Lower lobe of right lung (tissue), 2 donors: Measurements from ENCODE around the gene MAP3K2. TPM values are rescaled to one million over a fixed set of nuclear protein-coding genes. Genes with fewer than 3 reads are reported as not detected.
A peak's percentile ranks its signal among the peaks of the same experiment; 100 is the strongest.

Source experiments
- ATAC-seq, 2 donors: fragments of 200-7000 bp; cut with Tn5 transposase; one replicate each; pipeline ENCODE4 v1.9.1; 2020 to 2022; ENCODE audit warnings: mild to moderate bottlenecking in 2 of 2, moderate library complexity in 2 of 2
- DNase-seq: peaks from one replicate; pipeline ENCODE4 v3.0.0-alpha.2; 2020
- H3K27ac ChIP-seq: fragments of 200-600 bp; one replicate; pipeline ENCODE4 v1.8.0; 2022
- H3K27me3 ChIP-seq: fragments of 200-600 bp; one replicate; pipeline ENCODE4 v1.8.0; 2022; ENCODE audit warnings: low read depth
- H3K36me3 ChIP-seq: fragments of 200-600 bp; one replicate; pipeline ENCODE4 v1.8.0; 2022; ENCODE audit warnings: mild to moderate bottlenecking
- H3K4me1 ChIP-seq: fragments of 200-600 bp; one replicate; pipeline ENCODE4 v1.8.0; 2022
- H3K4me3 ChIP-seq: fragments of 200-600 bp; one replicate; pipeline ENCODE4 v1.8.0; 2022; ENCODE audit warnings: mild to moderate bottlenecking
- H3K9me3 ChIP-seq: fragments of 200-600 bp; one replicate; pipeline ENCODE4 v1.8.0; 2022
- CTCF ChIP-seq: fragments of 200-600 bp; IDR thresholded peaks from one replicate; pipeline ENCODE4 v1.8.0; 2022; ENCODE audit warnings: antibody characterized with exemption, mild to moderate bottlenecking
- intact Hi-C: fragments of 100-400 bp; cut with DNase I; formaldehyde crosslinking; loops from one replicate; pipeline ENCODE4 v1.11.0; 2022
- total RNA-seq: library from RNA; stranded (reverse); fragmentation: NEBNext Ultra II Directional; extraction: Animal tissue kit (Norgen Biotek cat#: 25700); gene quantifications from one replicate; pipeline ENCODE4 v1.2.1, GENCODE V29; 2021
- donor health status: DM: no; HTN: yes; CAD: no; lungs with severe emphysema.

The MAP3K2 gene
- total RNA-seq, 1 donor from 2014 or later, result 78.4 TPM

- Histone ChIP-seq H3K9me3 (no peaks in the 10 kb centered on the region), H3K27ac (no peak overlapping the region), H3K4me1 (no peaks in the 10 kb centered on the region), H3K27me3 (no peaks in the 10 kb centered on the region), H3K36me3 (peaks cover 98% of the 10 kb centered on the region), H3K4me3 (no peak overlapping the region)
- intact Hi-C loops, result no loop called here
- DNase-seq (no peak), ATAC-seq (no peak)
- TF ChIP-seq CTCF, result no peak
These were observed 112.4 kb downstream of the MAP3K2 start for GRCh38 chr2:127275356-127275755.

GRCh38 chr2:127270663-127271062, 117.1 kb downstream of the MAP3K2 start:
- no peaks in the 10 kb centered on the region for H3K4me1 ChIP-seq
- no peak overlapping the region for H3K4me3 ChIP-seq
- peaks cover 89% of the 10 kb centered on the region for H3K36me3 ChIP-seq
- intact Hi-C loops, result no loop called here
- peak in 1 of 2 donors; percentile 33 for ATAC-seq
- H3K9me3 ChIP-seq, result no peaks in the 10 kb centered on the region
- DNase-seq, result no peak
- no peak overlapping the region for H3K27ac ChIP-seq
- no peak for TF ChIP-seq CTCF
- H3K27me3 ChIP-seq, result no peaks in the 10 kb centered on the region

- H3K27me3 ChIP-seq, result no peaks in the 10 kb centered on the region
- TF ChIP-seq CTCF, result no peak
- no peak for DNase-seq
- intact Hi-C loops, result no loop called here
- H3K27ac ChIP-seq, result no peak overlapping the region
- H3K4me1 ChIP-seq, result no peaks in the 10 kb centered on the region
- H3K9me3 ChIP-seq, result no peaks in the 10 kb centered on the region
- peaks cover 65% of the 10 kb centered on the region for H3K36me3 ChIP-seq
- no peak for ATAC-seq
- no peak overlapping the region for H3K4me3 ChIP-seq
These were observed 125.9 kb downstream of the MAP3K2 start for GRCh38 chr2:127261804-127262406.

- H3K27me3 ChIP-seq, result no peaks in the 10 kb centered on the region
- no peaks in the 10 kb centered on the region for H3K4me1 ChIP-seq
- no peak for TF ChIP-seq CTCF
- intact Hi-C loops, result no loop called here
- ATAC-seq (no peak), DNase-seq (no peak)
- H3K36me3 ChIP-seq, result peaks cover 76% of the 10 kb centered on the region
- H3K9me3 ChIP-seq, result no peaks in the 10 kb centered on the region
- no peak overlapping the region for H3K27ac ChIP-seq
- H3K4me3 ChIP-seq, result no peak overlapping the region
These were observed 128.4 kb downstream of the MAP3K2 start for GRCh38 chr2:127259355-127259754.

GRCh38 chr2:127256866-127257265, 130.9 kb downstream of the MAP3K2 start:
- no peaks in the 10 kb centered on the region for H3K4me1 ChIP-seq
- ATAC-seq, result no peak
- intact Hi-C loops, result no loop called here
- H3K9me3 ChIP-seq, result no peaks in the 10 kb centered on the region
- H3K27ac ChIP-seq, result no peak overlapping the region
- no peak for DNase-seq
- TF ChIP-seq CTCF, result no peak
- H3K4me3 ChIP-seq, result no peak overlapping the region
- H3K27me3 ChIP-seq, result no peaks in the 10 kb centered on the region
- H3K36me3 ChIP-seq, result peaks cover 59% of the 10 kb centered on the region

- H3K27me3 ChIP-seq, result no peaks in the 10 kb centered on the region
- no peak for TF ChIP-seq CTCF
- intact Hi-C loops, result no loop called here
- H3K36me3 ChIP-seq, result peaks cover 59% of the 10 kb centered on the region
- H3K27ac ChIP-seq, result no peak overlapping the region
- H3K4me1 ChIP-seq, result no peaks in the 10 kb centered on the region
- no peaks in the 10 kb centered on the region for H3K9me3 ChIP-seq
- DNase-seq (no peak), ATAC-seq (no peak)
- H3K4me3 ChIP-seq, result no peak overlapping the region
These were observed 131.4 kb downstream of the MAP3K2 start for GRCh38 chr2:127256381-127256780.
